Activated CD4-positive, alpha-beta T cell treated with anti-CD3 and anti-CD28 coated beads, Interleukin-2, amount 10 ng/mL, durations not matched to agents 24 days and 14 days (primary cell): ENCODE measurements around the gene GALNS. TPM values are rescaled to one million over a fixed set of nuclear protein-coding genes. Genes with fewer than 3 reads are reported as not detected.

ENCODE experiments used
- DNase-seq: peaks from one replicate; pipeline ENCODE4 v3.0.0; 2022
- H3K27ac Mint-ChIP-seq: one replicate; pipeline ENCODE4 v1.8.0; 2022; ENCODE audit warnings: mild to moderate bottlenecking, mixed read lengths
- H3K27me3 Mint-ChIP-seq: one replicate; pipeline ENCODE4 v1.8.0; 2022; ENCODE audit warnings: mixed read lengths
- H3K36me3 Mint-ChIP-seq: one replicate; pipeline ENCODE4 v1.8.0; 2022; ENCODE audit warnings: low read depth, mild to moderate bottlenecking, mixed read lengths
- H3K4me1 Mint-ChIP-seq: one replicate; pipeline ENCODE4 v1.8.0; 2021; ENCODE audit warnings: mixed read lengths
- H3K4me3 Mint-ChIP-seq: one replicate; pipeline ENCODE4 v1.8.0; 2022; ENCODE audit warnings: mild to moderate bottlenecking, moderate library complexity, mixed read lengths
- H3K9me3 Mint-ChIP-seq: one replicate; pipeline ENCODE4 v1.8.0; 2021; ENCODE audit warnings: mixed read lengths
- intact Hi-C: fragments of 100-400 bp; cut with micrococcal nuclease; formaldehyde crosslinking; loops from one replicate; pipeline ENCODE4 v1.15.1; 2023
- total RNA-seq: library from RNA; stranded (reverse); gene quantifications from 2 replicates; pipeline ENCODE4 v1.2.3, GENCODE V29; 2022

The GALNS gene
- total RNA-seq, 1 donor from 2014 or later: 23.2 TPM

- H3K9me3 Mint-ChIP-seq: no peaks in the 10 kb centered on the region
- H3K36me3 Mint-ChIP-seq: no peaks in the 10 kb centered on the region
- no peaks in the 10 kb centered on the region for H3K27me3 Mint-ChIP-seq
- H3K4me3 Mint-ChIP-seq: no peak overlapping the region
- no peak overlapping the region for H3K27ac Mint-ChIP-seq
- intact Hi-C loops: no loop called here
- H3K4me1 Mint-ChIP-seq: peaks cover 2% of the 10 kb centered on the region
- DNase-seq: no peak
These were observed 8.2 kb downstream of the GALNS start for GRCh38 chr16:88848557-88848956.

- intact Hi-C loops: no loop called here
These were observed 9.1 kb downstream of the GALNS start for GRCh38 chr16:88847654-88848053.

GRCh38 chr16:88846088-88846487 lies 10.7 kb downstream of the GALNS start:
- H3K36me3 Mint-ChIP-seq: no peaks in the 10 kb centered on the region
- no peak overlapping the region for H3K4me3 Mint-ChIP-seq
- no peaks in the 10 kb centered on the region for H3K4me1 Mint-ChIP-seq
- intact Hi-C loops: no loop called here
- no peaks in the 10 kb centered on the region for H3K9me3 Mint-ChIP-seq
- no peak for DNase-seq
- no peak overlapping the region for H3K27ac Mint-ChIP-seq
- H3K27me3 Mint-ChIP-seq: no peaks in the 10 kb centered on the region

More at GRCh38 chr16:88847654-88848053, 9.1 kb downstream of the GALNS start:
- Mint-ChIP-seq H3K4me3 (no peak overlapping the region), H3K27me3 (no peaks in the 10 kb centered on the region), H3K27ac (no peak overlapping the region), H3K9me3 (no peaks in the 10 kb centered on the region), H3K4me1 (peaks cover 2% of the 10 kb centered on the region), H3K36me3 (no peaks in the 10 kb centered on the region)
- DNase-seq: no peak

- Mint-ChIP-seq H3K4me3 (no peak overlapping the region), H3K9me3 (no peaks in the 10 kb centered on the region), H3K27ac (no peak overlapping the region), H3K4me1 (no peaks in the 10 kb centered on the region), H3K36me3 (no peaks in the 10 kb centered on the region), H3K27me3 (no peaks in the 10 kb centered on the region)
- intact Hi-C loops: no loop called here
- no peak for DNase-seq
These were observed 12.2 kb downstream of the GALNS start for GRCh38 chr16:88844419-88845036.

- no peaks in the 10 kb centered on the region for H3K27me3 Mint-ChIP-seq
- intact Hi-C loops: no loop called here
- no peak overlapping the region for H3K4me3 Mint-ChIP-seq
- no peaks in the 10 kb centered on the region for H3K36me3 Mint-ChIP-seq
- DNase-seq: no peak
- H3K27ac Mint-ChIP-seq: no peak overlapping the region
- no peaks in the 10 kb centered on the region for H3K9me3 Mint-ChIP-seq
- H3K4me1 Mint-ChIP-seq: no peaks in the 10 kb centered on the region
These were observed 13.5 kb downstream of the GALNS start for GRCh38 chr16:88843256-88843655.

- Mint-ChIP-seq H3K4me1 (no peaks in the 10 kb centered on the region), H3K27ac (no peak overlapping the region), H3K36me3 (no peaks in the 10 kb centered on the region), H3K9me3 (no peaks in the 10 kb centered on the region), H3K27me3 (no peaks in the 10 kb centered on the region), H3K4me3 (no peak overlapping the region)
- no peak for DNase-seq
- intact Hi-C loops: no loop called here
These were observed 13.9 kb downstream of the GALNS start for GRCh38 chr16:88842806-88843205.

- no peaks in the 10 kb centered on the region for H3K36me3 Mint-ChIP-seq
- no peak overlapping the region for H3K27ac Mint-ChIP-seq
- H3K4me3 Mint-ChIP-seq: no peak overlapping the region
- no peaks in the 10 kb centered on the region for H3K4me1 Mint-ChIP-seq
- H3K27me3 Mint-ChIP-seq: no peaks in the 10 kb centered on the region
- DNase-seq: no peak
- intact Hi-C loops: no loop called here
- no peaks in the 10 kb centered on the region for H3K9me3 Mint-ChIP-seq
These were observed 14.4 kb downstream of the GALNS start for GRCh38 chr16:88842308-88842756.

GRCh38 chr16:88841521-88842307 lies 15.0 kb downstream of the GALNS start:
- Mint-ChIP-seq H3K27ac (no peak overlapping the region), H3K4me1 (no peaks in the 10 kb centered on the region), H3K9me3 (no peaks in the 10 kb centered on the region), H3K36me3 (no peaks in the 10 kb centered on the region), H3K4me3 (no peak overlapping the region), H3K27me3 (no peaks in the 10 kb centered on the region)
- intact Hi-C loops: no loop called here
- no peak for DNase-seq

GRCh38 chr16:88840600-88841215 lies 16.0 kb downstream of the GALNS start:
- Mint-ChIP-seq H3K27me3 (no peaks in the 10 kb centered on the region), H3K9me3 (no peaks in the 10 kb centered on the region), H3K4me3 (no peak overlapping the region), H3K36me3 (no peaks in the 10 kb centered on the region), H3K4me1 (no peaks in the 10 kb centered on the region), H3K27ac (no peak overlapping the region)
- intact Hi-C loops: no loop called here
- no peak for DNase-seq

GRCh38 chr16:88839745-88840599 lies 16.8 kb downstream of the GALNS start:
- Mint-ChIP-seq H3K4me3 (no peak overlapping the region), H3K27ac (no peak overlapping the region), H3K9me3 (no peaks in the 10 kb centered on the region), H3K27me3 (no peaks in the 10 kb centered on the region), H3K4me1 (no peaks in the 10 kb centered on the region), H3K36me3 (no peaks in the 10 kb centered on the region)
- no peak for DNase-seq
- intact Hi-C loops: no loop called here

- no peak for DNase-seq
- no peaks in the 10 kb centered on the region for H3K27me3 Mint-ChIP-seq
- H3K36me3 Mint-ChIP-seq: no peaks in the 10 kb centered on the region
- no peaks in the 10 kb centered on the region for H3K9me3 Mint-ChIP-seq
- intact Hi-C loops: no loop called here
- H3K4me3 Mint-ChIP-seq: no peak overlapping the region
- H3K27ac Mint-ChIP-seq: no peak overlapping the region
- no peaks in the 10 kb centered on the region for H3K4me1 Mint-ChIP-seq
These were observed 17.7 kb downstream of the GALNS start for GRCh38 chr16:88839026-88839529.

GRCh38 chr16:88838566-88838965 lies 18.2 kb downstream of the GALNS start:
- H3K9me3 Mint-ChIP-seq: no peaks in the 10 kb centered on the region
- no peak for DNase-seq
- H3K27me3 Mint-ChIP-seq: no peaks in the 10 kb centered on the region
- H3K36me3 Mint-ChIP-seq: no peaks in the 10 kb centered on the region
- no peaks in the 10 kb centered on the region for H3K4me1 Mint-ChIP-seq
- H3K27ac Mint-ChIP-seq: no peak overlapping the region
- intact Hi-C loops: no loop called here
- H3K4me3 Mint-ChIP-seq: no peak overlapping the region

GRCh38 chr16:88837806-88838205 lies 18.9 kb downstream of the GALNS start:
- Mint-ChIP-seq H3K27me3 (no peaks in the 10 kb centered on the region), H3K4me1 (no peaks in the 10 kb centered on the region), H3K36me3 (no peaks in the 10 kb centered on the region), H3K27ac (no peak overlapping the region), H3K4me3 (no peak overlapping the region), H3K9me3 (no peaks in the 10 kb centered on the region)
- no peak for DNase-seq
- intact Hi-C loops: no loop called here
